Measurements from ENCODE around the gene SLC25A29.
"Not testable (repeated sequence)": the region's sequence is repeated elsewhere in the genome, so short reads cannot be mapped to it uniquely, and the experiment has no call there.

SLC25A29 gene

DNA sequence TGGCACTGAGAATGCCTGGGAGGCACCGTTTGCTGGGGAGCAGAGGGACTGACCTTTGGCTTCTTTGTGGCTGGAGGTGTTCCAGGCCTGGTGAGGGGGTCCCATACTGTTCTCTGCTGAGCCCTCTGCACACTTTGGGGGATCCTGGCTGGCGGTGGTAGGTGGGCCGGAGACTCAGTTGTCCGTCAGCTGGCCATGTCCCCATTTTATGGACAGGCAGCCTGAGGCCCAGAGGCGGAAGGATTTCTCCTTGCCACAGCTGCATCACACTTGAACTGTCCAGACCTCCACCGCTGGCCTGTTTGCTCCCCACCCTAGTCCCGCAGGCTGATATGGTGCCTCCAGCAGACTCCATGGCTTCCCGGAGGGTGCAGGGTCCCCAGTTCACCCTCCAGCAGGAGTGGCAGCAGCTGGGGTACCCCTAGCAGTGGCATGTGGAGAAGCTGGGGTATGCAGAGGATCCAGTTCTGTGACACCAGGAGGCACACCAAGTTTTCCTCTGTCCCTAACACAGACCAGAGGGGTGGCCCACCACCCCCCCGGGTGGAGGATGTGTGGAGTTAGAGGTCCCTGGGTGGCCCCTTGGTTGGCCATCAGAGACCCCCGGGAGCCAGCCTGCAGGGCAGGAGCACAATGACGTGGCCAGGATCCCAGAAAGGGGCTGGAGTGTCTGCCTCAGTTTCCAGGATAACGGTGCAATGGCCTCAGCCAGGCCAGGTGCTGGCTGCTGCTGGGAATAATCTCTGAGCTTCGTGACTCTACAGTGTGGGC lies 14.8 kb downstream of the SLC25A29 start:
- Histone ChIP-seq H3K9me3 (ENCODE audit: control insufficient read depth, low read length) (no peaks in the 10 kb centered on the region), H3K4me3 (ENCODE audit: extremely low read depth, insufficient read depth, low read length, poor library complexity, severe bottlenecking) (no peak overlapping the region), H3K27ac (ENCODE audit: low read depth, low read length, severe bottlenecking) (no peak overlapping the region), H3K36me3 (ENCODE audit: control insufficient read depth, insufficient read depth, low read length) (peaks cover 28% of the 10 kb centered on the region), H3K4me1 (ENCODE audit: control insufficient read depth, insufficient read depth, low read length, poor library complexity, severe bottlenecking) (peaks cover 6% of the 10 kb centered on the region)
- 89 to 91% methylated on average over 12 of the region's 13 CpGs for WGBS, 2 experiments (ENCODE audit: insufficient coverage in 2 of 2)

DNA sequence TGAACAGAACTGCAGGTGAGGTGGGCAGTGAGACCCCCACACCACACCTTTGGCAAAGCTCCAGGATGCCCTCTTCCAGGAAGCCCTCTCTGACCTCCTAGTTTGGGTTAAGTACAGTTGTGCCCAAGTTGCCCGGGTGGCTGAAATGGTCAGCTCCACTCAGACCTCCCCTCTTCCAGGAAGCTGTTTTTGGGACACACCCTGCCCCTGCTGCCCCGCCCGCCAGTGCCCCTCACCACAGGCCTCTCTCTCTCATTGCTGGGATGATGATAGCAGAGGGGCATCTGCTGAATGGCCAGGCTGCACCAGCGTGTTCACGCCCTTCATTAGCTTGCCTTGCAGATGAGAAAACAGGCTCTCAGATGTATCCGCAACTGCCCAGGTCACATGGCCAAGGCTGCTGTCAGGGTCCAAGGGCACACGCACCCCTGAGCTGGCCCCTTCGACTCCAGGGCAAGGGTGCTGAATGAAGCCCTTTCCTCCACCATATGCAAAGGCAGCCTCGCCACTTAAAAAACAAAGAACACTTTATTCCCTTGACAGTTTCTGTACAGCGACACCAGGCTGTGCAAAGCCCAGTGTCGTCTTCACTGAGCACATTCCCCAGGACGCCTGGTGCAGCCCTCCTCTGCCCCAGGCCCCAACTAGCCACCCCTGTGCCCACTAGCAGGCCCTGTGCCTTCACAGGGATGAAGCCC lies 15.5 kb downstream of the SLC25A29 start:
- no peak overlapping the region for H3K27ac ChIP-seq (ENCODE audit: low read depth, low read length, severe bottlenecking)
- H3K9me3 ChIP-seq (ENCODE audit: control insufficient read depth, low read length), result no peaks in the 10 kb centered on the region
- no peak overlapping the region for H3K4me3 ChIP-seq (ENCODE audit: extremely low read depth, insufficient read depth, low read length, poor library complexity, severe bottlenecking)
- H3K4me1 ChIP-seq (ENCODE audit: control insufficient read depth, insufficient read depth, low read length, poor library complexity, severe bottlenecking), result peaks cover 10% of the 10 kb centered on the region
- WGBS, 2 experiments (ENCODE audit: insufficient coverage in 2 of 2), result 96 to 97% methylated on average over 9 to 12 of the region's 12 CpGs
- peaks cover 25% of the 10 kb centered on the region for H3K36me3 ChIP-seq (ENCODE audit: control insufficient read depth, insufficient read depth, low read length)

DNA sequence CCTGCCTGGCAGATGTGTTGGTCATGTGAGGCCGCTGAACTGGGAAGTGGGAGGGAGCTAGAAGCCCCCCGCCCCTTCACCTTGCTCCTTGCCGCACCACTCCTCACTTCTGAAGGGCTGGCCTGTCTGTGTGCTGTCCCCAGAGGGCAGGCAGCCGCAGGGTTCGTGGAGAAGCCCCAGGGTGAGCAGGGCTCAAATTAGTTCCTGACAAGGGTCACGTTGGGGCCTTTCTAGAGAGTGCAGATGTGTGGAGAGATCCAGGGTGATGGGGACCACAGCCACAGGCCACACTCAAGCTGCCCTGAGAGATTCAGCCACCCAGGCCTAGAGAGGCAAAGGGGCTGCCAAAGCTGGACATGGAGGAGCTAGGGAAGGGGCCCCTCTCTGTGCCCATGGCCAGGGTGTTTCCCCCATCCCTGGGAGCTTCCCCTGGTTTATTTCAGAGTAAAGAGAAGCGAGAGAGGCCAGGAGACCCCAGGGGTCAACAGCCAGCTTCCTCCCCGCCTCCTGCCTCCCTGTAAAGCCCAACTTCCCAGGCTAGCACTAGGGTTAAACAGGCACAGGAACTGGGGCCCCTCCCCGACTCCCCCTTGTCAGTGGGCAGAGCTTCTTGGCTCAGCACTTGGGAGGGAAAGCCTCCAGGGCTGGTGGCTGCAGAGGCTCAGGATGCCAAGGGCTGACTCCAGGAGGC lies 16.2 kb downstream of the SLC25A29 start:
- Histone ChIP-seq H3K4me3 (ENCODE audit: extremely low read depth, insufficient read depth, low read length, poor library complexity, severe bottlenecking) (no peak overlapping the region), H3K9me3 (ENCODE audit: control insufficient read depth, low read length) (no peaks in the 10 kb centered on the region), H3K27ac (ENCODE audit: low read depth, low read length, severe bottlenecking) (peak overlapping the region; percentile 13), H3K36me3 (ENCODE audit: control insufficient read depth, insufficient read depth, low read length) (peaks cover 23% of the 10 kb centered on the region), H3K4me1 (ENCODE audit: control insufficient read depth, insufficient read depth, low read length, poor library complexity, severe bottlenecking) (peaks cover 10% of the 10 kb centered on the region)
- 79 to 83% methylated on average over 4 to 6 of the region's 9 CpGs for WGBS, 2 experiments (ENCODE audit: insufficient coverage in 2 of 2)

DNA sequence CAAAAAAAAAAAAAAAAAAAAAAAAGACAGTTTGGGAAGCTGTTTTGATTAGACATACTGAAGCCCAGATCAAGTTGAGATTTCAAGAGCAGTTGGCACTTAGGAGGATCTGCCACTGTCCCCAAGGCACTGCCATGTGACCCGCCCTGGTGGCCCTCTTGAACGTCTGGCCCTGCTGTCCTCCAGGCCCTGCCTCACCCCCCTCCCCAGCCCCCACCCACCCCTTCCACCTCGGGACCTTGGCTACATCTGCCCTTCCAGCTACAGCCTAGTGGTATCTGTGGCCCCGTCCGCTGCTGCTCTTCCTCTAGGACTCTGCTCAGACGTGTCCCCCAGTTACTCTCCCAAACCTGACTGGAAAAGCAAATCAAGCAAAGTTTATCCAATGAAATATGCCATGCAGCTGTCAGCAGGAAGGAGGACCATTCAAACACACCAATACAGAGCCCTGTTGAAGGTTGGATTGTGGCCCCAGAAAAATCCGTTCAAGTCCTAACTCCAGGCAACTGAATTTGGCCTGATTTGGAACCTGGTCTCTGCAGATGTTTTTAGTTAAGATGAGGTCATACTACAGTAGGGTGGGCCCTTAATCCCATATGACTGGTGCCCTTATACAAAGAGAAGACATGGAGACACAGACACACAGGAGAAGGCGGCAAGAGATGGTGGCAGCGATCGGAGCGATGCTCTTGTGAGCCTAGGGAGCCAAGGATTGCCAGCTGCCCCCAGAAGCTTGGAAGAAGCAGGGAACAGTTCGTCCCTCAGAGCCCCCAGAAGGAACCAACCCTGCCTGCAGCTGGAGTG lies 17.7 kb downstream of the SLC25A29 start:
- 93 to 97% methylated on average over 7 to 9 of the region's 12 CpGs for WGBS, 2 experiments (ENCODE audit: insufficient coverage in 2 of 2)
- Histone ChIP-seq H3K4me3 (ENCODE audit: extremely low read depth, insufficient read depth, low read length, poor library complexity, severe bottlenecking) (no peak overlapping the region), H3K9me3 (ENCODE audit: control insufficient read depth, low read length) (no peaks in the 10 kb centered on the region), H3K4me1 (ENCODE audit: control insufficient read depth, insufficient read depth, low read length, poor library complexity, severe bottlenecking) (peaks cover 10% of the 10 kb centered on the region), H3K36me3 (ENCODE audit: control insufficient read depth, insufficient read depth, low read length) (peaks cover 20% of the 10 kb centered on the region), H3K27ac (ENCODE audit: low read depth, low read length, severe bottlenecking) (no peak overlapping the region)

DNA sequence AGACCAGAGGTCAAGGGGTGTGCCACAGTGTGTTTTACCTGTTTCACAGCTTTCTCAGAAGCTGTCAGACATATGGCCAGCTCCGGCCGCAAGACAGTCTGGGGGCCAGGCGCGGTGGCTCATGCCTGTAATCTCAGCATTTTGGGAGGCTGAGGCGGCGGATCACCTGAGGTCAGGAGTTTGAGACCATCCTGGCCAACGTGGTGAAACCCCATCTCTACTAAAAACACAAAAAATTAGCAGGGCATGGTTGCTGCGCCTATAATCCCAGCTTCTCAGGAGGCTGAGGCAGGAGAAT lies 18.3 kb downstream of the SLC25A29 start:
- not testable (repeated sequence) for H3K4me3 ChIP-seq (ENCODE audit: extremely low read depth, insufficient read depth, low read length, poor library complexity, severe bottlenecking); H3K9me3 ChIP-seq (ENCODE audit: control insufficient read depth, low read length); H3K4me1 ChIP-seq (ENCODE audit: control insufficient read depth, insufficient read depth, low read length, poor library complexity, severe bottlenecking); H3K27ac ChIP-seq (ENCODE audit: low read depth, low read length, severe bottlenecking)
- H3K36me3 ChIP-seq (ENCODE audit: control insufficient read depth, insufficient read depth, low read length), result peaks cover 17% of the 10 kb centered on the region
- WGBS, 2 experiments (ENCODE audit: insufficient coverage in 2 of 2), result 94 to 98% methylated on average over 6 to 8 of the region's 8 CpGs

DNA sequence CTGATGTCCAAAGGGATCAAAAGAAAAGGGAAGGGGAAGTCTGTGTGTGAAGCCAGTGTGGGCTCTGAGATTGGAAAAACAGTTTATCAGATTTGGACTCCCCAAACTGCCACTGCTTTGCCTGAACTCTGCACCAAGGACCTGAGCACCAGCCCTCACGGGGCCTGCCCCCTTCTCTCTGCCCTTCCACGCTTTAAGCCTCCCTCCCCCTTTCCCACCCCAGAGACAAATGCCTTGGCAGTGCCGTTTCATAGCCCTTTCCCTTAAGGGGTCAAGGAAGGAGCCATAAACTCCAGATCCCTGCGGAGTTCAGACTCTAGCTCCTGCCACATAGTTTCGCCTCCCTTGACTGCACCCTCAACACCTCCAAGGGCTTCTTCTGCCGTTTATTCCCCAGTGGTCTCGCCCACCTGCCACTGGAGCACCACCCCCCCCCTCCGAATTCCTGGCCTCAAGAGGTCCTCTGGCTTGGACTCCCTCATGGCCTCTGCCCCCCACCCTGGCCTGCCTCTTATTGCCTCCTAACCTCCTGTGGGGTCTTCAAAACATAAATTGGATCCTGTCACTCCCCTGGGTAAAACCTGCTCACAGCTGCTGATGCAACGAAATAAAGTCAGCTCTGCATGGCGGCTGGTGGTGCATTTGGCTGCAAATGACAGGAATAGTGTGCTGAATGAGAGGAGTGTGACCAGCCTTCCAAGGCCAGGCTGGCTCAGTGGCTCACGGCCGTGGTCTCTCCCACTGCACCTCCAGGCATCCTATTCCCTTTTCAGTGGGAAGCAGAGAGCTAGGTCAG lies 18.8 kb downstream of the SLC25A29 start:
- peaks cover 10% of the 10 kb centered on the region for H3K4me1 ChIP-seq (ENCODE audit: control insufficient read depth, insufficient read depth, low read length, poor library complexity, severe bottlenecking)
- H3K36me3 ChIP-seq (ENCODE audit: control insufficient read depth, insufficient read depth, low read length), result peaks cover 14% of the 10 kb centered on the region
- no peak overlapping the region for H3K4me3 ChIP-seq (ENCODE audit: extremely low read depth, insufficient read depth, low read length, poor library complexity, severe bottlenecking)
- H3K9me3 ChIP-seq (ENCODE audit: control insufficient read depth, low read length), result no peaks in the 10 kb centered on the region
- no peak overlapping the region for H3K27ac ChIP-seq (ENCODE audit: low read depth, low read length, severe bottlenecking)
- WGBS, 2 experiments (ENCODE audit: insufficient coverage in 2 of 2), result 83 to 85% methylated on average over 8 to 10 of the region's 12 CpGs

DNA sequence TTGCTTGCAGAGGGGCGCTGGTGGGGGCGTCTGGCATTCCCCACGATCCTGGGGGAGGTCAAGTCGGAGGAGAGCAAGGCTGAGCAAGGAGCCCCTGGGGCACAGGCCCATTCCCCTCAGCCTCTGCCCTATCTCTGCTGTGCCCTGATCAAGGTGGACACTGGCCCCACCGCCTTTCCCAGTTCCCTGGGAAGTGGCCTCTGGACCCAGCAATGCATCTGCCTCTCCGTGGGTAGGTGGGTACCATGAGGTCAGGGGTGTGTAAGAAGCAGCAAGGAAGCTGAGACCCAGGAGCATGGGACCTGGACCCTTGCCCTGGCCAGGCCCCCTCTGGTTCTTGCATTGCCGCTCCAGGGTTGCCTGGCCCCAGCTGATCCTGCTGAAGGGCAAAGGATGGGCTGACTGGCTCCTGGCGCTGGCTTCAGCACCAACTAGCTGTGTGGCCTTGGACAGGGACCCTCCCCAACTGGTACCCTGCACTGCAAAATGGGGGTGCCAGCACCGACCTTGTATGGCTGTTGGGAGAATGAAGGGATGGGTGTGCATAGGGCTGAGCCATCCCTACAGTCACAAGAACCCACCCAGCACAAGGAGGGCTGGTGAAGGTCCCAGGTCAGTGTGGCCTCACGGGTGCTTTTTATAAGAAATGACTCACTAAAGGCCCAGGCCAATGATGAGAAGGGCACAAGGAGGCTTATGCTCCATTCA lies 19.6 kb downstream of the SLC25A29 start:
- WGBS, 2 experiments (ENCODE audit: insufficient coverage in 2 of 2), result 90 to 100% methylated on average over 2 to 6 of the region's 10 CpGs
- no peak overlapping the region for H3K27ac ChIP-seq (ENCODE audit: low read depth, low read length, severe bottlenecking)
- no peak overlapping the region for H3K4me3 ChIP-seq (ENCODE audit: extremely low read depth, insufficient read depth, low read length, poor library complexity, severe bottlenecking)
- no peaks in the 10 kb centered on the region for H3K9me3 ChIP-seq (ENCODE audit: control insufficient read depth, low read length)
- peaks cover 12% of the 10 kb centered on the region for H3K36me3 ChIP-seq (ENCODE audit: control insufficient read depth, insufficient read depth, low read length)
- H3K4me1 ChIP-seq (ENCODE audit: control insufficient read depth, insufficient read depth, low read length, poor library complexity, severe bottlenecking), result peaks cover 10% of the 10 kb centered on the region

DNA sequence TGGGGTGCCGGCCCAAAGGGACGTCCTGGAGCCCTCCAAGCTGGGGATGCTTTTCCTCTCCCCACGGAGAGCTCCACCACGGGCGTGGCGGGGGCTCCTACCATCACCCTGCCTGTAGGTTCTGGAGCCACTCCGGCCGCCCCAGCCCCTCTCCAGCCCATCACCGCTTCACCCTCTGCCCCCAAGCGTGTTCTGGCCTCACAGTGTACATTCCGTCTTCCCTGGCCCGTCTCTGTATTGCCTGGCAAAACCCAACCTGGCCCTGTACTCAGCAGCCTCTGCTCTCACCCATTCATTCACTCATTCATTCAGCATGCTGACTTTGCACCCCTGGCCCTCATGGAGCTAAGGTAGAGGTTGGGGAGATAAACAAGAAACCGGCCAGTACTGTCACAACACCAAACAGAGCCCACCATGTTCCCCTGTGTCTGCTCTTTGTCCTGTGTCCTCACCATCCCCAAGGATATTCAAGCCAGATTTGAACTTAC lies 20.3 kb downstream of the SLC25A29 start:
- WGBS, 2 experiments (ENCODE audit: insufficient coverage in 2 of 2), result 65 to 70% methylated on average over 8 to 13 of the region's 13 CpGs
- Histone ChIP-seq H3K27ac (ENCODE audit: low read depth, low read length, severe bottlenecking) (peak overlapping the region; percentile 81), H3K4me1 (ENCODE audit: control insufficient read depth, insufficient read depth, low read length, poor library complexity, severe bottlenecking) (peaks cover 10% of the 10 kb centered on the region), H3K9me3 (ENCODE audit: control insufficient read depth, low read length) (no peaks in the 10 kb centered on the region), H3K4me3 (ENCODE audit: extremely low read depth, insufficient read depth, low read length, poor library complexity, severe bottlenecking) (peak overlapping the region; percentile 56), H3K36me3 (ENCODE audit: control insufficient read depth, insufficient read depth, low read length) (peaks cover 12% of the 10 kb centered on the region)

DNA sequence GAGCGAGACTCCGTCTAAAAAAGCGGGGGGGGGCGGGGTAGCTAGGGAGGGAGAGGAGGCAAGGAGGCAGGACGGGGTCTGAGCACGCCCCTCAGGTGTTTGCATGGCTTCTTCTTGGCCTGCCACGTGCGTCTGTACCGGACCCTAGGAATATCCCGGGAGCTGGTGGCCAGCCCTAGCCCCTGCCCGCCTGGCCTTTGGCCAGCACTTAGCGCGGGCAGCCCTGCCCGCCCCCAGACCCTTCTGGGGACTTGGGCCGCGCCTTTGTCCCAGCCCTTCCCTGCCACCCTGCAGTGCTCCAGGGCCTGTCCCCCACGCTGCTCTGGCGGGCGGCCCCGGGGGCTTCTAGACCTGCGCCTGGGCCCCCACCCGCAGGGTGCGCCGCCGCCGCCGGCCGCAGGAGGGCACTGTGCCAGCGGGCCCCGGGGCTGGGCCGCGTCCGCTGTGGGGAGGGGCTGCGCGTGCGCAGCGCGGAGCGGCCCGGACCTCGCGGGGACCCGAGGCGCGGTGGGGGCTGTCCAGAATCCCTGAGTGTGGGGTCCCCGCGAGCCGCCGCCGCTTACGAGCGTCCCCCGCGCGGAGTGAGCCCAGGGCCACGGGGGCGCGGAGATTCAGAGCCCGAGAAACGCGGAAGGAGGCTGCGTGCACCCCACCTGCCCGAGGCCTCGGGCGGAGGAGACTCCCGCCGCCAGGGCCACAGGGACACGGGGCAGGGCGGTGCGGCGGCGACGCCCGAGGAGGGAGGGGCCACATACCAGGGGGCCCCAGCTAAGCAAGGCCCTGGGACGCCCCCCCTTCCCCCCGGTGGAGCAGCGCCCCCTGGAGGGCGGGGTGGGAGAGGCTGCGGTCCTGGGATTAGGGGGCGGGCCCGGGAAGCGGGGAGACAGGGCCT lies 21.0 kb downstream of the SLC25A29 start:
- H3K9me3 ChIP-seq (ENCODE audit: control insufficient read depth, low read length), result no peaks in the 10 kb centered on the region
- 8 to 9% methylated on average over 51 to 73 of the region's 82 CpGs for WGBS, 2 experiments (ENCODE audit: insufficient coverage in 2 of 2)
- H3K4me1 ChIP-seq (ENCODE audit: control insufficient read depth, insufficient read depth, low read length, poor library complexity, severe bottlenecking), result peaks cover 5% of the 10 kb centered on the region
- H3K27ac ChIP-seq (ENCODE audit: low read depth, low read length, severe bottlenecking), result peak overlapping the region; percentile 81
- H3K4me3 ChIP-seq (ENCODE audit: extremely low read depth, insufficient read depth, low read length, poor library complexity, severe bottlenecking), result peak overlapping the region; percentile 56
- peaks cover 8% of the 10 kb centered on the region for H3K36me3 ChIP-seq (ENCODE audit: control insufficient read depth, insufficient read depth, low read length)

All from mesodermal cell (in vitro differentiated cells).